ENCODE measurements around the gene CCDC85C. TPM values are rescaled to one million over a fixed set of nuclear protein-coding genes. Genes with fewer than 3 reads are reported as not detected.

Gene CCDC85C
- total RNA-seq, 1 donor from 2014 or later, result 7.0 TPM

DNA sequence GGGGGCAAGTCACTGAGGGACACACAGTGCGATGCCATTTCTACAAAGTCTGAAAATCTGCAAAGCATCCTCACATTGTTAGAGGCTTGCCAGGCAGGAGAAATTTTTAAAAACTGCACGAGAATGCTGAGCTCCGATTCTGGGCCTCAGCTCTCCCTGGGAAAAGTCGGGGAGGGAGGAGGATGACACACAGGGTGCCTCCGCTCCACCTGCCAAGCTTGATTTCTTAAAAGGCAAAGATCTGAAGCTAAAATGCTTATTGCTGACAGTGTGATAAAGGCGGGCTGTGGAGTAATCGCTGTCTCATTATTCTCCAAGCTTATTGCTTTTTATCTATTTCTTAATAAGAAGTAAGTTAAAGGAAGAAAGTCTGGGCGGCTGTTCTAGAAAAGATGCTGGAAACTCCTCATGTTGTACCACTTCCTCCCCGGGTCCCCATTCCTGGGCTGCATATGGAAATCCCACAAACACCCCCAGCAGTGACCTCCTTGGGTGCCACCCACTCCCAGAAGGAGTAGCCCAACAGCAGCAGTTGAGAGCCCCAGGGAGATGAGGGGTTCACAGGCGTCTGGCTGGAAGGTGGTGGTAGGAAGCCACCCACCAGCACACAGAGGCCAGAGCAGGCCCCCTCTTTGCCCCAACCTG is 55.0 kb downstream of the CCDC85C start:
- Mint-ChIP-seq H3K4me1 (ENCODE audit: low read depth) (peaks cover 12% of the 10 kb centered on the region), H3K27me3 (ENCODE audit: low read depth) (no peaks in the 10 kb centered on the region), H3K4me3 (ENCODE audit: unreplicated experiment) (no peak overlapping the region), H3K9me3 (ENCODE audit: low read depth) (no peaks in the 10 kb centered on the region), H3K27ac (ENCODE audit: unreplicated experiment) (no peak overlapping the region), H3K36me3 (ENCODE audit: low read depth) (no peaks in the 10 kb centered on the region)
- no peak for TF ChIP-seq CTCF (IDR thresholded peaks at IDR 0.05)
- no peak for DNase-seq (ENCODE audit: low spot score)

DNA sequence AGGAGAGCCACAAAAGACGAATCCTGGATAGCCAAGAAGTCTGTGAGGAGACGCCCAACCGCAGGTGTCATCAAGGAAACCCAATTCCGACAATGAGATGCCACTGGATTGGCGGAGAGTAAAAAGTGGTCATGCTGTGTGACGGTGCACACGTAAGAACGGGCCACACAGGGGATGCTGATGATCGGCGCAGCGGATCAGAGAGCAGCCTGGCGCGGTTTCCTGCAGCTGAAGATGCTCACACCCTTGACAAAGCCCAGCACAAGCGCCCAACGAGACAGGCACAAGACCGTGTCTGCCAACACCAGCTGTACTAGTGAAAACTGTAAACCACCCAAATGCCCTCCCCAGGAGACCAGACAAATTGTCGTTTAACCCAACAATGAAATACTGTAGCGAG is 55.8 kb downstream of the CCDC85C start:
- H3K27me3 Mint-ChIP-seq (ENCODE audit: low read depth), result no peaks in the 10 kb centered on the region
- H3K9me3 Mint-ChIP-seq (ENCODE audit: low read depth), result no peaks in the 10 kb centered on the region
- H3K27ac Mint-ChIP-seq (ENCODE audit: unreplicated experiment), result no peak overlapping the region
- no peak overlapping the region for H3K4me3 Mint-ChIP-seq (ENCODE audit: unreplicated experiment)
- DNase-seq (ENCODE audit: low spot score), result no peak
- TF ChIP-seq CTCF (IDR thresholded peaks at IDR 0.05), result no peak
- peaks cover 12% of the 10 kb centered on the region for H3K4me1 Mint-ChIP-seq (ENCODE audit: low read depth)
- no peaks in the 10 kb centered on the region for H3K36me3 Mint-ChIP-seq (ENCODE audit: low read depth)

DNA sequence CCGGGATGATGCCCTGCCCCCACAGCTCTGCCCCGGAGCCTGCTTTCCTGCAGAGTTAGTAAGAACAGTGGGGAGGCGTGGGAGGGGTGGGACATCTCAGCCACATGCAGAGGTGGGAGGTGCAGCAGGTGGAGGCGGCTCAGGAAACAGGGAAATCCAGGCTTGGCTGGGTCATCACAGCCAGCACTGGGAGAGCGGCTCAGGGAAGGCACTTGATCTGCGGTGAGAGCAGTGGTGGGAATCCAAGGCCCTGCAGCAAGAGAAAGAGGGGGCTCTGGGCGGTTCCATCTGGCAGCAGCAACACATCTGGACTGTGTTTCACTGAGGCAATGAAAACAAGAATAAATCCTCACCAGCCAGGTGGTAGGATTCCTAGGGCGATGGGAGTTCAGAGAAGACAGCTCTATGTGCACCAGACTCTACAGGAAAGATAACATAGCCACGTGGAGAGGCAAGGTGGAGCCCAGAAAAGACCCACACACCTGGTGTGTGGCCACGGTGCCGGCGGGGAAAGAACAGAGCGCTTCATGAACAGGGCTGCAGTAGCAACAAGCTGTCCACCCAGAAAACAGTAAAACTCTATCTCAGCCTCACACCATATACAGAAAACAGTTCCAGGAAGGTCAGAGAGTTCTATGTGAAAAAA is 57.6 kb downstream of the CCDC85C start:
- Mint-ChIP-seq H3K4me3 (ENCODE audit: unreplicated experiment) (no peak overlapping the region), H3K4me1 (ENCODE audit: low read depth) (peaks cover 12% of the 10 kb centered on the region), H3K27ac (ENCODE audit: unreplicated experiment) (no peak overlapping the region), H3K36me3 (ENCODE audit: low read depth) (no peaks in the 10 kb centered on the region), H3K9me3 (ENCODE audit: low read depth) (no peaks in the 10 kb centered on the region), H3K27me3 (ENCODE audit: low read depth) (no peaks in the 10 kb centered on the region)
- no peak for TF ChIP-seq CTCF (IDR thresholded peaks at IDR 0.05)
- DNase-seq (ENCODE audit: low spot score), result no peak

DNA sequence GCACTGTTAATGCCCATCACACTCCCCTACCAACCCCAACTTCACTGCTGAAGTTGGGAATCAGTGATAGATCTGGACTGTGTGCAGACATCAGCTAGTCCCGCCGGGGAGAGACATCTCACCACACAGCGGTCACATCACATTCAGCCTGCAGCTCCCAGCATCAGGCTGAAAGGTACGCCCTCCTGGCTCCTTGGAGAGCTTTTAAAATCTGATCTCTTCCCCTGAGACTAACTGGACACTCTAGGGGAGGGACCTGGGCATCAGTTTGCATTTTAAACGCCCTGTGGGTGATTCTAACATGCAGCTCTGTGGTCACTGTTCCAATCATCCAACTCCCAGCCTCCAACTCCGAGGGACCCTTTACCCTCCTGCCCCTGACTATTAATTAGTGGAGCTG is 58.4 kb downstream of the CCDC85C start:
- Mint-ChIP-seq H3K27me3 (ENCODE audit: low read depth) (no peaks in the 10 kb centered on the region), H3K4me1 (ENCODE audit: low read depth) (peaks cover 12% of the 10 kb centered on the region), H3K4me3 (ENCODE audit: unreplicated experiment) (no peak overlapping the region), H3K27ac (ENCODE audit: unreplicated experiment) (no peak overlapping the region), H3K36me3 (ENCODE audit: low read depth) (no peaks in the 10 kb centered on the region), H3K9me3 (ENCODE audit: low read depth) (no peaks in the 10 kb centered on the region)
- TF ChIP-seq CTCF (IDR thresholded peaks at IDR 0.05), result no peak
- no peak for DNase-seq (ENCODE audit: low spot score)

DNA sequence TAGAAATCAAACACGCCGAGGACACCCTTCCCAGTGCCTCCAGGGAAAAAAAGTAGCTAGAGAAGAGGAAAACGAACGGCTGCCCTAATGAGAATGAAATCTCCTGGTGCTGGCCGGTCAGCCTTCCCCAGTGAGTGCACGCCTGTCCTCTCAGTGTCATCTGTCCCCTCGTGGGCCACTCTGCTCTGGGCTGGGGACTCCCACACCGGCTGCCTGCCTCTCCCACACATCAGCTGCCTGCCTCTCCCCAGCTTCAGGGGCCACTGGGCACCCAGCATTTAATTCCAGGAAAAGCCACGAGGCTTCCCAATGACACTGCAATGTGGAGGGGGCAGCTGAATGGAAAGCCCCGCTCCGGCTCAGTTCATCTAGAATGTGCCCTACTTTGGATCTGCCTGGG is 59.0 kb downstream of the CCDC85C start:
- H3K27ac Mint-ChIP-seq (ENCODE audit: unreplicated experiment), result no peak overlapping the region
- DNase-seq (ENCODE audit: low spot score), result no peak
- H3K9me3 Mint-ChIP-seq (ENCODE audit: low read depth), result no peaks in the 10 kb centered on the region
- no peak overlapping the region for H3K4me3 Mint-ChIP-seq (ENCODE audit: unreplicated experiment)
- TF ChIP-seq CTCF (IDR thresholded peaks at IDR 0.05), result no peak
- H3K4me1 Mint-ChIP-seq (ENCODE audit: low read depth), result peaks cover 12% of the 10 kb centered on the region
- no peaks in the 10 kb centered on the region for H3K36me3 Mint-ChIP-seq (ENCODE audit: low read depth)
- H3K27me3 Mint-ChIP-seq (ENCODE audit: low read depth), result no peaks in the 10 kb centered on the region

Measured in chondrocyte (in vitro differentiated cells).